GM21515 (cell line): ENCODE measurements around the gene PASK.

Source experiments
- ATAC-seq: cut with Tn5 transposase; IDR thresholded peaks from one replicate; pipeline ENCODE4 v1.9.1; 2021; ENCODE audit not compliant: unreplicated experiment

PASK gene

GRCh38 chr2:241180495-241180894 is 31.2 kb upstream of the PASK start:
- ATAC-seq: no peak

DNA sequence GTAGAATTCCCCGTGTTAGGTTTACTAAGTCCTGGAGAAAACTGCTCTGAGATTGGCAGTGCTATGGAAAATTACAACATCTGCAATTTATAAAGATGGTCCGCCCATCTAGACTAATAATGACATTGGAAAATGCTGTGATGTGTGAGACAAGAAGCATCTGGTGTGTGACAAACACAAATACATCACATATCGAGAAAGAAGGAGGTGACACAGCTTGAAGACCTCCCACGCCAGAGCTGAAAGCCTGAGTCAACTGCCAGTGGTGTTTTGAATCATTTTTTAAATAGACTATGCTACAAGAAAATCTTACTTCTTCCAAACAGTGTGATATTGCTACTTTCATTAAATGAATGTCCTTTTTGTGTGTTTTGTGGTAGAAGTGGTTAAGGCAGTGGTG is 30.6 kb upstream of the PASK start:
- ATAC-seq: no peak

DNA sequence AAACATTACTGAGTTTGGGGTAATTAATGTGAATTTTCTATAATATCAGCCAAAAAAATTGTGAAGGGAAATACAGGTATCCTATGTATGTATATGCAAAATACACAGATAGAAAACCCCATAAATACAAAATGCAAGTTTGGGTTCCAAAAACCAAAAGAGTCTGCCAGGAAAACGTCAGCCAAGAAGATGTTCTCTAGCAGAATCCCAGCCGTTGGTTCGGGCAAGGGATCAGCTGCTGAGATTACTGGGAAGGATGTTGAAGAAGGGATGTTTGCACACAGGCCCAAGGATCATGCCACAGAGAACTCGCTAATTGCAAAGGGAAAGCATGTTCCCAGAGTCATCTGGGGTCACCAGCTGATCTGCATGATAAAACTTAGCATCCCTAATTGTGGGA is 29.7 kb upstream of the PASK start:
- ATAC-seq: no peak

- no peak for ATAC-seq
Measured at GRCh38 chr2:241177526-241178334, 28.5 kb upstream of the PASK start.

GRCh38 chr2:241173557-241173956 is 24.3 kb upstream of the PASK start:
- no peak for ATAC-seq

DNA sequence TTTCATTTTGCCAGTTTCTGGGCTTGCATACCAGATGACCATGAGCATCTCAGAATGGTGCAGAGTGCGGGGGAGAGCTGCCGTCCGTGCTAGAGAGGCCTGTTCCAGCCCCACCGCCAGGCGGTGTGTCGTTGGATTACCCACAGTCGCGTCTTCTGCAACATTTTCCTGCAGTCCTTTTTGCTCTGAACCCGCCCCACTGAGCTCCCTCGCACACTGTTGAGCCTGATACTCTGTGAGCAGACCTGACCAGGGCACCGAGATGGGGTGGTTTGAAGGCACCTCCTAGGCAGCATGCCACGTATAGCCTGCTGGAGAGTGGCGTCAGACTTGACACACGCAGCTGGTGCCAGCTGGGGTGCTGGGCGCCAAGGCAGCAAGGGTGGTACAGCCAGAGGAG is 19.1 kb upstream of the PASK start:
- ATAC-seq: no peak

GRCh38 chr2:241163601-241164118 is 14.4 kb upstream of the PASK start:
- ATAC-seq: no peak

DNA sequence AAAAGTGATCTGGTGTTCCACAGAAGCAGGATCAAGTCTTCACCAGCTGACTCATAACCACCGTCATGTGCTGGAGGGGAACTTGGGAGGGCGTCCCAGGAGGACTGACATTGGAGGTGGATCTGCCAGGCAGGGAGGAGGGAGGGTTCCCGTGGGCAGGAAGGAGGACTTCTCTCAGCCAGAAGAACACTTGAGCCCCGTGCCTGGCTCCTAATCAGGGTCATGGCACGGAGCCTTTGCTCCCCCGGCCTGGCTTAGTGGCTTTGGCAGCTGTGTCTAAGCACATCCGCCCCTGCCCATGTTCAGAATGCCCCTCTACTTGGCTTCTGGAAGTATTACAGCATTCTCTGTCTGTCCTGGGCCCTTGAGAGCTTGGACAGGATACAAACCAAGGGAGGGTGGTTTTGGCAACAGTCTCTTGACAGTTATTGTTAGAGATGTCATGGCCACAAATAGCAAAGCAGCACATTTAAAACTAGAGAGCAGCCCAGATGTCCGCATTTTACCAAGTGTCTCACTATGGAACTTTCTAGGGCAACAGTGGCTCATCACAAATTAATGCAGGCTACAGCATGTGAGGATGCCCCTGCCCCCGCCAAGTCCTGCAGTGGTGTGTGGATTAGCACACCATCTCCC is 12.5 kb upstream of the PASK start:
- no peak for ATAC-seq

- ATAC-seq: no peak
Measured at GRCh38 chr2:241160318-241160717, 11.0 kb upstream of the PASK start.

GRCh38 chr2:241159116-241159515 is 9.8 kb upstream of the PASK start:
- ATAC-seq: no peak

- ATAC-seq: no peak
Measured at GRCh38 chr2:241158546-241158900, 9.3 kb upstream of the PASK start.

GRCh38 chr2:241157841-241158545 is 8.7 kb upstream of the PASK start:
- no peak for ATAC-seq

DNA sequence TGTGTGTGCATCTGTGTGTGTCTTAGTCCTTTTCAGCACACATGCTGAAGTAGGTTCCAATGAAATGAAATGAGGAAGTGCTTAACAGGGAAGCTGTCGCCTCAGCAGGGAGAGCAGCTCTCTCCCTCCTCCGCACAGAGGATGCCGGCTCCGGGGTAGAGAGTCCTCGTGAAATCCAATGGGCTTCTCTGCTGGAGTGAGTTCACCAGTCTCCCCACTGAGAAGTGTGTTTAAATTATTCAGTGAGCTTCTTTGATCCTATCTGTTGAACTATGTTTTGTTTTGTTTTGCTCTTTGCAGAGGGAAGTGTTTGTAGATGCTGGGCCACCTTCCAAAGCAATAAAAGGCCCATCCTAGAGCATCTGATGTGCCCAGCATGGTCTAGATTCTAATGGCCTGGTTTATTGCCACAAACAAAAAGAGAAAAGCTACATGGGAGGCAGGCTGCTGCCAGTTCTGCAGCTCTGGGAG is 7.7 kb upstream of the PASK start:
- no peak for ATAC-seq

- no peak for ATAC-seq
Measured at GRCh38 chr2:241155936-241156335, 6.7 kb upstream of the PASK start.

- ATAC-seq: no peak
Measured at GRCh38 chr2:241154915-241155314, 5.6 kb upstream of the PASK start.

GRCh38 chr2:241153616-241154015 is 4.3 kb upstream of the PASK start:
- ATAC-seq: no peak

- ATAC-seq: no peak
Measured at GRCh38 chr2:241151934-241152660, 2.8 kb upstream of the PASK start.

GRCh38 chr2:241150660-241151530 is 1.6 kb upstream of the PASK start:
- ATAC-seq: no peak

- peak; percentile 64 for ATAC-seq
Measured at GRCh38 chr2:241149925-241150659, 820 bp upstream of the PASK start, which contains the start of gene PPP1R7. TSS of gene PPP1R7 (plus strand) at chr2:241150467. CDS start at chr2:241150496, 29 bp downstream.

DNA sequence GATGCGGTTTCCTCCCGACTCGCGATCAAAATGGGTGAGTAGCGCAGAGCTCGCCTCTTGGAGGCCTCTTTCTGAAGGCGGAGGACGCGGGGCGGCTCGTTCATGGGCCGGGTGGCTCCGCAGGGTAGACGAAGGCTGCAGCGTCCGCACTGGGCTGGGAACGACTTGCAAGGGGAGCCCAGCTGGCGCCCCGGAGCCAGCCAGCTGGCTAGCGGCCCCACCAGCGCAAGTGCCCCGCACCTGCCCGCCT is 328 bp upstream of the PASK start:
- ATAC-seq: peak; percentile 13
